ENCODE measurements around the gene MAPK8IP1. TPM values are rescaled to one million over a fixed set of nuclear protein-coding genes. Genes with fewer than 3 reads are reported as not detected.

The MAPK8IP1 gene
- total RNA-seq, 1 donor from 2014 or later, result 5.9 TPM

DNA sequence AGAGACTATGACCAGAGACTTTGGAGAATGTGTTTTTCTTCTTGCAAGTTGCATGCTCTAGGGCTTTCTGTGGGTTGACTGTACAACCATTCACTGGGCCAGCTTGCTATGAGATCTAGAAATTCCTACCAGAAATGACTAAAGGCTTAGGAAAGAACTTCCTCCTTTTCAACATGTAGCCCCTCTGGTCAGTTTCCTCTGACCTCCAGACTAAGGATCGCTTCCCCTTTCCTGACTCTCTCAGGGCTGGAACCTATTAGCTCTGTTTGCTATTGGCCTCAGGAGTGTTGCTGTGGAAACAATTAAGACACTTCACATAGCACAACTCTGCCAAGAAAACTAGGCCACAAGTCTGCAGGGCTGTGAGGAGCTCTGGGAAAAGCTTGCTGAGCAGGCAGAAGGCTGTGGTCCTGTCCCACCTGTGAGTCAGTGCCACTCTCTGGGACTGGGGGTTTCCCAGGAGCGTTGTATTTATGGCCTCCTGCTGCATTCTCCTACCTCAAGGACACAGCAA lies 27.4 kb upstream of the MAPK8IP1 start:
- DNase-seq (ENCODE audit: missing footprints) (no peak), ATAC-seq (peak; percentile 67)
- intact Hi-C loops (cut with DNase I), result no loop called here

GRCh38 chr11:45858751-45859398 lies 26.6 kb upstream of the MAPK8IP1 start:
- DNase-seq (ENCODE audit: missing footprints) (no peak), ATAC-seq (no peak)
- intact Hi-C loops (cut with DNase I), result no loop called here

DNA sequence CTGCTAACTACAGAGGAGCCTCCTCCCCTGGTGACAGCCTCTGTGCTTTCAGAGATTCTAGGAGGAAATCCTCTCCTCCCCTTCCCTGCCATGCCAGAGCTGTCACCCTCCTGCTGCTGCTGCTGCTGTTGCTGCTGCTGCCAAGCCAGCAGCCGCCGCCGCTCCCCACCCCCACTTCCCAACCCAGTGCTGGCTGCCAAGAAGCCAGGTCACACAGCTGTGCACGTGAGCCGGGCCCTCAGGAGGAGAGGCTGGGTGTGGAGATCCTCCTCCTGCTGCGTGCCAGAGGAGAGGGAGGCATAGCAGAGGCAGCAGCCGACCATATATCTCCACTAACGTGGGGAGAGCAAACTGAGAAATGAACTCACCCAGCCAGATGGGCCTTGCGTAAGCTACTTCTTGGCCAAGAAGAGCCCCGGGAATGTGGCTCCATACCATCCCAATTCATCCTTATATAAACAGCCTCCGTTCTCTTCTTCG lies 25.8 kb upstream of the MAPK8IP1 start:
- intact Hi-C loops (cut with DNase I), result no loop called here
- ATAC-seq (peak; percentile 83), DNase-seq (ENCODE audit: missing footprints) (peak; percentile 94)

- intact Hi-C loops (cut with DNase I), result no loop called here
- DNase-seq (ENCODE audit: missing footprints) (no peak), ATAC-seq (no peak)
Observed at GRCh38 chr11:45860348-45860747, 25.1 kb upstream of the MAPK8IP1 start.

DNA sequence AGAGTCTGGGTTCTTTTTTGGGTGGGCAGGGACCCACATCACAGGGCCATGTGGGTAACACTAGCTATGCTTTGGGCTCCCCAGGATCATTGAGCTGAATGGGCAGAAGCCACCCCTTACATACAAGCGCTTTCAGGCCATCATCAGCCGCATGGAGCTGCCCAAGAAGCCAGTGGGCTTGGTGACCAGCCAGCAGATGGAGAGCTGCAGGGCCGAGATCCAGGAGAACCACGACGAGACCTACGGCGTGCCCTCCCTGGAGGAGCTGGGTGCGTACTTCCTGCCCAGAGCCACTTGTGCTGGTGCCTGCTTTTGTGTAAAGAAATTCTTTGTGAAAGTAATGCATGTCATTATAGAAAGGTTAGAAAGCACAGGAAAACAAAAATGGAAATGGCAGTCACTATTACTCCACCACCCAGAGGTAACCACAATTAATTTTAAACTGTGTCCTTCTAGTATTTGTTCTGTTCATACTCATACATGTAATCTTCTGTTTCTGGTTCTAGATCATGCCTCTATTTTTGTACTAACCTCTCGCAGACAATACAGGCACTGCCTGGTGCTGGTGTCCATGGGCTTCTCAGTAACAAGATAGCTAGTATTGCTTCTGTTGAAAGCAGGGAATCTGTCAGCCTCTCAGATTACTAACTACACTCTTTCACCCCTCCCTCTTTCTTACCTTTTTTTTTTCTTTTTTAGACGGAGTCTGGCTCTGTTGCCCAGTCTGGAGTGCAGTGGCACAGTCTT lies 24.5 kb upstream of the MAPK8IP1 start:
- no peak for DNase-seq (ENCODE audit: missing footprints)
- intact Hi-C loops (cut with DNase I), result no loop called here
- no peak for ATAC-seq

- intact Hi-C loops (cut with DNase I), result no loop called here
- no peak for DNase-seq (ENCODE audit: missing footprints)
- no peak for ATAC-seq
Observed at GRCh38 chr11:45864041-45864440, 21.4 kb upstream of the MAPK8IP1 start.

GRCh38 chr11:45869551-45869950 lies 15.9 kb upstream of the MAPK8IP1 start:
- intact Hi-C loops (cut with DNase I), result no loop called here
- DNase-seq (ENCODE audit: missing footprints) (no peak), ATAC-seq (no peak)

GRCh38 chr11:45870706-45871105 lies 14.7 kb upstream of the MAPK8IP1 start:
- DNase-seq (ENCODE audit: missing footprints), result no peak
- intact Hi-C loops (cut with DNase I), result no loop called here
- ATAC-seq, result no peak

GRCh38 chr11:45871638-45872037 lies 13.8 kb upstream of the MAPK8IP1 start:
- no peak for DNase-seq (ENCODE audit: missing footprints)
- ATAC-seq, result no peak
- intact Hi-C loops (cut with DNase I), result no loop called here

DNA sequence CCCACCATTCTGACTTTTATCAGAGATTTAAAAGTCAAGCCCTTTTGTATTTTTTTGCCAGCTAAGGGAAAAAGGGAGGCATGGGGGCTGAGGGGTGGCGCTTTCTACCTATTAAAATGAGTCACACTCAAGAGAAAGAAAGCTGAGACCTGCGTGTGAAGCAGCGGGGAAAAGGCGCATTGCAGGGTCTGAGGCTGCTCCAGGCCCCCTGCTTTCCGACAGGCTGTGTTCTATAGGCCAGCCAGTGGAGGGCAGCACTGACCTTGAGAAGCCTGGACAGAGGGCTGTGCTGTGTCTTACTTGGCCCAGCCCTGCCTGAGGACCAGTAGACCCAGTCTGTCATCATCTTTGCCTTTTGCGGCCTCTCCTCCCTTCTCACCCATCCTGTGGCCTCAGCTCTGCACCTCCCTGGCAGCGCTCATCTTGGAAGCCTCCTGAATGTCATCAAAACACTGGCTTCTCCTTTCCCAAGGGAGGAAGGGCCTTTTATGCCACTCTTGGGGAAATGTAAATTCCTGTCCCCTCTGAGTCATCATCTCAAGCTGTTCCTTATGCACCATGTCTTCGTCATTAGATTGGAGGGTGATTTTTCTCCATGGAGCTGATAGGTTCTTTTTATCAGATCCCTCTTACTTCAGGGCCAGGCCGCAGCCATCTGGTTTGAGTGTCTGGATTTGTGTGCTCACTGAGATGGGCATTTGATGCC lies 12.6 kb upstream of the MAPK8IP1 start:
- DNase-seq (ENCODE audit: missing footprints), result no peak
- ATAC-seq, result peak; percentile 74
- intact Hi-C loops (cut with DNase I), result no loop called here

DNA sequence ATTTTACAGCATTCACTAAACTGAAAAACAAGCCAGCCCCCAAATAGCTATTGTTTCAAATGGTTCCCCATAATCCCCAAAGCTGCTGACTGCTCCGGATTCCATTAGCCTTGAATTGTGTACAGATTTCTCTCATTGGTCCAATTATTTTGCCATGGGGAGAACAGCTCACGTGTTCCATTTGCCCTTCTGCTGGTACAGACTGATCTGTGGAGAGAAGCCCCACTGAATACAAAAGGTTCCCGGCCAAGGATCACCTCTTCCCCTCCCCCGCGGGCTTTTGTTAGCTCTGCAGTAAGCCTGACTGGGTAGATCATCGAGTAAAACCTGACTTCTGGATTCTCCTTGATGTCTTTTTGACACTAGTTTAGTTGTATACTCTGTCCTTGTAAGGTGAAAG lies 9.1 kb upstream of the MAPK8IP1 start:
- ATAC-seq, result peak; percentile 45
- intact Hi-C loops (cut with DNase I), result no loop called here
- no peak for DNase-seq (ENCODE audit: missing footprints)

DNA sequence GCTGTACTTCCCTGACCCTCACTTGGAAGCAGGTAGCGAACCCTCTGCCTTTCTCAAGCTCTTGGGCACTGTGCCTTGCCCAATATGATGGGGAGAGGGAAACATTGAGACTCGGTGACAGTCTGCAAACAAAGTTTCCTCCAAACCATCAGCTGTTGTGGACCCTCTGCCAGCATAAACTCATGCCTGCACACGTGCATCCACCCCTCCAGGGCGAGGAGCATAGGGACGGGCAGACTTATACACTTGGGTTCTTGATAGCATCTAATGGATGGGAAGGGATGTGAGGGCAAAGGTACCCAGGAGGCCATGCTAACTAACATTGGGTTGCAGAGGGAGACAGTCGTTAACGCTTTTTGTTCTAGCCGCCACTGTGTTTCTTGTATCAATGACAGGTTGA lies 8.2 kb upstream of the MAPK8IP1 start:
- DNase-seq (ENCODE audit: missing footprints) (no peak), ATAC-seq (no peak)
- intact Hi-C loops (cut with DNase I), result no loop called here

- ATAC-seq (no peak), DNase-seq (ENCODE audit: missing footprints) (no peak)
- intact Hi-C loops (cut with DNase I), result no loop called here
Observed at GRCh38 chr11:45877845-45878244, 7.6 kb upstream of the MAPK8IP1 start.

- intact Hi-C loops (cut with DNase I), result no loop called here
- no peak for DNase-seq (ENCODE audit: missing footprints)
Observed at GRCh38 chr11:45879803-45880686, 5.4 kb upstream of the MAPK8IP1 start.

GRCh38 chr11:45880772-45881570 lies 4.5 kb upstream of the MAPK8IP1 start:
- no peak for ATAC-seq
- intact Hi-C loops (cut with DNase I), result no loop called here
- DNase-seq (ENCODE audit: missing footprints), result peak; percentile 56

More at GRCh38 chr11:45879803-45880686, 5.4 kb upstream of the MAPK8IP1 start:
- no peak for ATAC-seq

- intact Hi-C loops (cut with DNase I), result no loop called here
Observed at GRCh38 chr11:45881708-45882368, 3.6 kb upstream of the MAPK8IP1 start.

GRCh38 chr11:45884596-45885185 lies 760 bp upstream of the MAPK8IP1 start:
- intact Hi-C loops (cut with DNase I), result no loop called here
- ATAC-seq, result no peak
- no peak for DNase-seq (ENCODE audit: missing footprints)

More at GRCh38 chr11:45881708-45882368, 3.6 kb upstream of the MAPK8IP1 start:
- DNase-seq (ENCODE audit: missing footprints) (no peak), ATAC-seq (no peak)
